Right atrium auricular region (tissue), 2 donors: Measurements from ENCODE around the gene MCFD2. TPM values are rescaled to one million over a fixed set of nuclear protein-coding genes. Genes with fewer than 3 reads are reported as not detected.

Experiments
- DNase-seq: peaks from one replicate; pipeline ENCODE4 v3.0.0-alpha.2; 2019; ENCODE audit warnings: low spot score
- H3K27ac ChIP-seq, 2 donors: fragments of 200-600 bp; sonication (generic); 1 replicate in 1 of 2; 2 replicates in 1 of 2; pipeline ENCODE4 v1.5.1; 2016 to 2019
- H3K27me3 ChIP-seq, 2 donors: fragments of 200-600 bp; sonication (generic); one replicate each; pipeline versions ENCODE4 v1.5.1 to v1.6.0; 2017 to 2019
- H3K36me3 ChIP-seq: fragments of 200-600 bp; sonication (generic); one replicate; pipeline ENCODE4 v1.5.1; 2016
- H3K4me1 ChIP-seq, 2 donors: fragments of 200-600 bp; sonication (generic); one replicate each; pipeline versions ENCODE4 v1.5.1 to v1.6.0; 2017 to 2019
- H3K4me3 ChIP-seq, 2 donors: fragments of 200-600 bp; sonication (generic); 1 replicate in 1 of 2; 2 replicates in 1 of 2; pipeline ENCODE4 v1.5.1; 2017 to 2019; ENCODE audit warnings: mild to moderate bottlenecking in 1 of 2, moderate library complexity in 1 of 2
- H3K9me3 ChIP-seq, 2 donors: fragments of 200-600 bp; sonication (generic); one replicate each; pipeline ENCODE4 v1.5.1; 2019
- total RNA-seq, 2 donors: library from RNA; depleted of rRNA; stranded (reverse); fragments of >200 nt; gene quantifications; one replicate each; pipeline ENCODE4 v1.1.0, GENCODE V29; 2016
- TF ChIP-seq, protein P1 (sequence below), 2 donors: fragments of 200-600 bp; sonication (generic); IDR thresholded peaks; one replicate each; pipeline ENCODE4 v1.5.1; 2019; ENCODE audit warnings: antibody characterized with exemption in 2 of 2

MCFD2 gene
- total RNA-seq, 2 donors from 2014 or later = 48.7 to 77.5 TPM

DNA sequence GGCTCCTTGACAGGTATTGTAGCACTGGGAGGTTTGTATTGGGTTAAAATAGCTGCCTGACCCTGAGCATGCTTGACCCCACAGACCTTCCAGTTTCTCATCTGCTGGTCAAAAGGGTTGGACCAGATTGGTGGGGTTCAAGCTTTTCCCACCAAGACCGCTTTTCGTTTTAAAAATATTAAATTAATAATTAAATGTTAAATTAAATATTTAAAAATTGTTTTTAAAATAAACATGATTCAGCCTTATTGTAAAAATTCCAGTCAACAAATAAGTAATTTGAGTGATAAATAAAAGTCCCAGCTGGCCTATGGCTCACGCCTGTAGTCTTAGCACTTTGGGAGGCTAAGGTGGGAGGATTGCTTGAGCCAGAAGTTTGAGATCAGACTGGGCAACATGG is 36.6 kb upstream of the MCFD2 start:
- Histone ChIP-seq H3K36me3 (peaks cover 24% of the 10 kb centered on the region), H3K27ac (no peak overlapping the region)

DNA sequence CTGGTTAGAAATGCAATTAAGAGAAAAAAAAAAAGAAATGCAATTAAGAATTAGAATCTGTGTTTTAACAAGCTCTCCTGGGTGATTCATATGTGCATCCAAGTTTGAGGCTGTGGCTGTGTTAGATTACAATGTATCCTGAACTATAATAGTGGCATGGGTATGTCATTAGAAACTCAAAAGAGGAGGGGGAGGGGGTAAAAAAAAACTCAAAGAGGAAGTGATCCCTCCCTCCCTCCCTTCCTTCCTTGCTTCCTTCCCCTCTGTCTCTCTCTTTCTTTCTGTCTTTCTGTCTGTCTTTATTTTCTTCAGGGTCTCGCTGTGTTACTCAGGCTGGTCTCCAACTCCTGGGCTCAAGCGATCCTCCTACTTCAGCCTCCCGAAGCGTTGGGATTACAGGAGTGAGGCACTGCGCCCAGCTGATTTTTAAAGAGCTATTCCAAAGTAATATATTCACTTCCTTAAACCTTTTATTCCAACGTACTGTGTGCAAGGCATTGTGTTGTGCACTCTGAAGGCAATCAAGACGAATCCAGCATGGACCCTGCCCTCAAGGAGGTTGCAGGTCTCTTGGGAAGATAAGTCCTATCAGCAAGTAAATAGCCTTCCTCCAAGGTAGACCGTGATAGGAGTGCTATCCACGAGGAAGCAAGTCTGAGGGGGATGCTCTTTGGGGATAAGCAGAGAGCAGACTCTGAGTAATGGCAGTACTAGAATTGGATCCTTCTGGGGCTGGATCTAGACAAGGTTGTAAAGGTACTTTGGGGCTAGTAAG is 35.9 kb upstream of the MCFD2 start:
- Histone ChIP-seq H3K27ac (no peak overlapping the region), H3K4me1 (peaks cover 0 to 19% of the 10 kb centered on the region in 2 donors), H3K4me3 (no peak overlapping the region), H3K27me3 (no peaks in the 10 kb centered on the region), H3K36me3 (peaks cover 17% of the 10 kb centered on the region), H3K9me3 (no peaks in the 10 kb centered on the region)
- no peak for DNase-seq
- TF ChIP-seq, protein P1, sequence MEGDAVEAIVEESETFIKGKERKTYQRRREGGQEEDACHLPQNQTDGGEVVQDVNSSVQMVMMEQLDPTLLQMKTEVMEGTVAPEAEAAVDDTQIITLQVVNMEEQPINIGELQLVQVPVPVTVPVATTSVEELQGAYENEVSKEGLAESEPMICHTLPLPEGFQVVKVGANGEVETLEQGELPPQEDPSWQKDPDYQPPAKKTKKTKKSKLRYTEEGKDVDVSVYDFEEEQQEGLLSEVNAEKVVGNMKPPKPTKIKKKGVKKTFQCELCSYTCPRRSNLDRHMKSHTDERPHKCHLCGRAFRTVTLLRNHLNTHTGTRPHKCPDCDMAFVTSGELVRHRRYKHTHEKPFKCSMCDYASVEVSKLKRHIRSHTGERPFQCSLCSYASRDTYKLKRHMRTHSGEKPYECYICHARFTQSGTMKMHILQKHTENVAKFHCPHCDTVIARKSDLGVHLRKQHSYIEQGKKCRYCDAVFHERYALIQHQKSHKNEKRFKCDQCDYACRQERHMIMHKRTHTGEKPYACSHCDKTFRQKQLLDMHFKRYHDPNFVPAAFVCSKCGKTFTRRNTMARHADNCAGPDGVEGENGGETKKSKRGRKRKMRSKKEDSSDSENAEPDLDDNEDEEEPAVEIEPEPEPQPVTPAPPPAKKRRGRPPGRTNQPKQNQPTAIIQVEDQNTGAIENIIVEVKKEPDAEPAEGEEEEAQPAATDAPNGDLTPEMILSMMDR (IDR thresholded peaks at IDR 0.05) = no peak

More for the DNA sequence above, 36.6 kb upstream of the MCFD2 start:
- DNase-seq = no peak
- H3K4me1 ChIP-seq = peaks cover 0 to 26% of the 10 kb centered on the region in 2 donors
- no peaks in the 10 kb centered on the region for H3K9me3 ChIP-seq
- TF ChIP-seq, protein P1 (IDR thresholded peaks at IDR 0.05) = no peak
- H3K4me3 ChIP-seq = no peak overlapping the region
- no peaks in the 10 kb centered on the region for H3K27me3 ChIP-seq

- H3K27ac ChIP-seq = no peak overlapping the region
- H3K27me3 ChIP-seq = no peaks in the 10 kb centered on the region
- TF ChIP-seq, protein P1 (IDR thresholded peaks at IDR 0.05) = no peak
- no peak overlapping the region for H3K4me3 ChIP-seq
- H3K9me3 ChIP-seq = no peaks in the 10 kb centered on the region
- H3K36me3 ChIP-seq = peaks cover 17% of the 10 kb centered on the region
- peaks cover 0 to 10% of the 10 kb centered on the region in 2 donors for H3K4me1 ChIP-seq
- DNase-seq = no peak
Observed at GRCh38 chr2:46950314-46950713, 34.7 kb upstream of the MCFD2 start.

- no peaks in the 10 kb centered on the region for H3K9me3 ChIP-seq
- H3K27me3 ChIP-seq = no peaks in the 10 kb centered on the region
- peaks cover 17% of the 10 kb centered on the region for H3K36me3 ChIP-seq
- DNase-seq = no peak
- H3K4me3 ChIP-seq = no peak overlapping the region
- peaks cover 0 to 3% of the 10 kb centered on the region in 2 donors for H3K4me1 ChIP-seq
- H3K27ac ChIP-seq = no peak overlapping the region
- TF ChIP-seq, protein P1 (IDR thresholded peaks at IDR 0.05) = no peak
Observed at GRCh38 chr2:46947841-46948240, 32.2 kb upstream of the MCFD2 start.

DNA sequence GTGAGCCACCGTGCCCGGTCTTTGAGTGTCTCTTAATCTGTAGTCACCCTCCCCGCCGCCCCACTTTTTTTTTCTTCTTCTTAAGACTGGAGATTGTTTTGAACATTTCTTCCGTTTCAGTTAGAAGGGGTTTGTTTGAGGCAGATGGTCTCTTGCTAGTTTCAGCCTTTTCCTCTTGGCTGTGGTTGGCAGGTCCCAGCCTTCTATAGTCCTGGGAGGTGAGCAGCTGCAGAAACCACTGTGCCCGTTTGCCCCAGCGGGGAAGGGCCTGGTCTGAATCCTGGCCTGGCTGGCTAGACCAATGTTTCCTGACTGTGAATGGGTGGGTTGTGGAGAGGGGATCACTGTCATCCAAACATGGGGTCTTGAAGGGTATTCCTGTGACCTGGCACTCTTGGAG is 30.1 kb upstream of the MCFD2 start:
- Histone ChIP-seq H3K27me3 (no peaks in the 10 kb centered on the region), H3K9me3 (no peaks in the 10 kb centered on the region), H3K4me1 (peaks cover 0 to 15% of the 10 kb centered on the region in 2 donors), H3K27ac (no peak overlapping the region), H3K36me3 (peaks cover 4% of the 10 kb centered on the region), H3K4me3 (no peak overlapping the region)
- no peak for DNase-seq
- TF ChIP-seq, protein P1 (IDR thresholded peaks at IDR 0.05) = no peak
